PC-3 (cell line): ENCODE data around the gene DHX32.

Experiments used
- CTCF ChIP-seq: fragments of 300-600 bp; sonication (generic); conservative IDR thresholded peaks from 2 replicates; pipeline ENCODE4 v1.5.1; 2017; ENCODE audit warnings: antibody characterized with exemption, low read depth, mild to moderate bottlenecking, low read length
- EZH2 ChIP-seq: fragments of 300-600 bp; sonication (generic); IDR thresholded peaks from one replicate; pipeline ENCODE4 v1.6.1; 2017; ENCODE audit warnings: antibody characterized with exemption, mild to moderate bottlenecking, low read length; ENCODE audit not compliant: unreplicated experiment
- EZH2phosphoT487 ChIP-seq: fragments of 300-600 bp; sonication (generic); IDR thresholded peaks from 2 replicates; pipeline ENCODE4 v1.6.1; 2018; ENCODE audit warnings: mild to moderate bottlenecking, antibody characterized with exemption, low read length, borderline replicate concordance

DNA sequence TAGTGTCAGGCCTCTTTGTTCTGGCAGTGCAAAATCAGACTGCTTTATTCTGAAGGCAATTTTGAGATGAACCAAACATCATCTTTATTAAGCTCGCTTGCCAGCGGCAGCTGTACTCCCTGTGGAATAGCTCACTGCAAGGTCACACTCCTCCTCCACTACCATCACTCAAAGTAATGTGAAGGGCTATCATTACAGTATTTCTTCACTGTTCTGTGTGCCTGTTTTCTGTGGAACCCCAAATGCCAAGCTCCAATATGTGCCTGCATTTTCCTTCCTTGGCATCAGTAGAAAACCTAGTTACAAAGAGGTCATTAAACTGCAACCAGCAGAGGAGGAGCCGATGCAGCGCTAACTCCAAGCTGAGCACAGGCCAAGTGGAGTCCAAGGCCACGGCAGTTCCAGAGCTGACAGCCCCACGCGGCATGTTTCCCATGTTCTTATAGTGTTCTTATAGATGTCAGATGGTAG is 36.3 kb downstream of the DHX32 start:
- no peak for TF ChIP-seq CTCF
- TF ChIP-seq EZH2 = no peak
- TF ChIP-seq EZH2phosphoT487 = no peak
